HG03378 (cell line): ENCODE results near the gene TMEM120B.
A peak's percentile ranks its signal among the peaks of the same experiment; 100 is the strongest.

ENCODE experiments used
- ATAC-seq: cut with Tn5 transposase; IDR thresholded peaks from one replicate; pipeline ENCODE4 v1.9.1; 2021; ENCODE audit warnings: mild to moderate bottlenecking, moderate library complexity; ENCODE audit not compliant: unreplicated experiment

Gene TMEM120B

GRCh38 chr12:121801595-121802484, 89.3 kb downstream of the TMEM120B start:
- ATAC-seq = no peak

GRCh38 chr12:121802485-121802842, 89.9 kb downstream of the TMEM120B start:
- ATAC-seq = no peak

- peak; percentile 50 for ATAC-seq
Measured at GRCh38 chr12:121802843-121803698, 90.5 kb downstream of the TMEM120B start.

- ATAC-seq = no peak
Measured at GRCh38 chr12:121803861-121804416, 91.4 kb downstream of the TMEM120B start, which contains the start of gene SETD1B. SETD1B (plus strand) TSS chr12:121804009; CDS start chr12:121804738, 729 bp downstream.

GRCh38 chr12:121804417-121805111, 92.0 kb downstream of the TMEM120B start:
- ATAC-seq = no peak

- ATAC-seq = no peak
Measured at GRCh38 chr12:121805171-121806008, 92.8 kb downstream of the TMEM120B start.

GRCh38 chr12:121806009-121806545, 93.5 kb downstream of the TMEM120B start:
- ATAC-seq = no peak

- no peak for ATAC-seq
Measured at GRCh38 chr12:121806546-121807423, 94.2 kb downstream of the TMEM120B start.

- ATAC-seq = no peak
Measured at GRCh38 chr12:121807642-121808347, 95.2 kb downstream of the TMEM120B start.

- ATAC-seq = no peak
Measured at GRCh38 chr12:121808623-121809022, 96.1 kb downstream of the TMEM120B start.

GRCh38 chr12:121809712-121810116, 97.2 kb downstream of the TMEM120B start:
- no peak for ATAC-seq

- no peak for ATAC-seq
Measured at GRCh38 chr12:121810234-121810817, 97.8 kb downstream of the TMEM120B start.

GRCh38 chr12:121810833-121811433, 98.4 kb downstream of the TMEM120B start:
- no peak for ATAC-seq

GRCh38 chr12:121811434-121812319, 99.1 kb downstream of the TMEM120B start:
- ATAC-seq = no peak

GRCh38 chr12:121812320-121812871, 99.8 kb downstream of the TMEM120B start:
- no peak for ATAC-seq
